Panc1 (cell line): ENCODE data around the gene HAT1. TPM values are rescaled to one million over a fixed set of nuclear protein-coding genes. Genes with fewer than 3 reads are reported as not detected.

Source experiments
- ATAC-seq: fragments of 200-7000 bp; cut with Tn5 transposase; 2 replicates; pipeline ENCODE4 v1.9.1; 2020; ENCODE audit warnings: mild to moderate bottlenecking, moderate library complexity
- BruUV-seq: library from RNA; stranded (reverse); fragments of 400-500 nt; replicated peaks from 2 replicates; lab custom pipeline; 2021; lab: Mats Ljungman, UMichigan
- CTCF ChIA-PET: fragments of 300-600 bp; sonication (Branson Sonifier 250); formaldehyde crosslinking; loops from one replicate; lab custom pipeline; 2022; ENCODE audit warnings: antibody characterized with exemption; lab: Charles Lee
- POLR2A ChIA-PET: fragments of 300-600 bp; sonication (Branson Sonifier 250); formaldehyde crosslinking; loops from one replicate; lab custom pipeline; 2022; ENCODE audit warnings: antibody characterized with exemption; lab: Charles Lee
- DNase-seq: peaks from one replicate; pipeline ENCODE4 v3.0.0-alpha.2; 2010; ENCODE audit warnings: low read depth, low spot score
- H3K27ac ChIP-seq: 2 replicates; pipeline ENCODE4 v1.5.1; 2011; ENCODE audit warnings: mild to moderate bottlenecking, low read length, inconsistent platforms
- H3K27me3 ChIP-seq: fragments of 200-500 bp; sonication (Bioruptor generic); 2 replicates; pipeline ENCODE4 v1.6.0; 2014; ENCODE audit warnings: low read length, inconsistent platforms; ENCODE audit not compliant: control insufficient read depth, insufficient read depth
- H3K36me3 ChIP-seq: fragments of 200-500 bp; sonication (Bioruptor generic); 2 replicates; pipeline ENCODE4 v1.5.1; 2014; ENCODE audit warnings: inconsistent platforms, mild to moderate bottlenecking, low read length, moderate library complexity; ENCODE audit not compliant: control insufficient read depth, insufficient read depth
- H3K4me1 ChIP-seq: 2 replicates; pipeline ENCODE4 v1.5.1; 2011; ENCODE audit warnings: inconsistent platforms, mild to moderate bottlenecking, low read length, moderate library complexity; ENCODE audit not compliant: control insufficient read depth, insufficient read depth
- H3K4me3 ChIP-seq, 2 experiments: 2 replicates each; pipeline ENCODE4 v1.5.1; 2011 to 2012; ENCODE audit warnings: low read depth in 2 of 2, low read length in 2 of 2, mild to moderate bottlenecking in 2 of 2, inconsistent platforms in 1 of 2, moderate library complexity in 1 of 2
- H3K9me3 ChIP-seq: fragments of 200-500 bp; sonication (Bioruptor generic); 2 replicates; pipeline ENCODE4 v1.5.1; 2014; ENCODE audit warnings: low read depth, mild to moderate bottlenecking, inconsistent platforms, low read length, moderate library complexity; ENCODE audit not compliant: control insufficient read depth, insufficient read depth
- CTCF ChIP-seq: fragments of 450-650 bp; IDR thresholded peaks from 2 replicates; pipeline ENCODE4 v1.5.1; 2017; ENCODE audit warnings: mild to moderate bottlenecking
- POLR2AphosphoS5 ChIP-seq: IDR thresholded peaks from 2 replicates; pipeline ENCODE4 v1.6.1; 2012; ENCODE audit warnings: mild to moderate bottlenecking, low read depth, low read length, moderate library complexity
- REST ChIP-seq, 2 experiments: IDR thresholded peaks; 2 replicates each; pipeline ENCODE4 v1.6.1; 2011 to 2012; ENCODE audit warnings: low read depth in 2 of 2, control low read depth in 1 of 2, low read length in 1 of 2, mild to moderate bottlenecking in 1 of 2, moderate library complexity in 1 of 2; ENCODE audit not compliant: insufficient read depth in 1 of 2
- SIN3A ChIP-seq: IDR thresholded peaks from 2 replicates; pipeline ENCODE4 v1.6.1; 2012; ENCODE audit warnings: low read depth, mild to moderate bottlenecking, low read length, moderate library complexity, borderline replicate concordance; ENCODE audit not compliant: insufficient read depth
- TCF7L2 ChIP-seq: IDR thresholded peaks from 2 replicates; pipeline ENCODE4 v1.6.1; 2011; ENCODE audit warnings: mild to moderate bottlenecking, low read depth, low read length, inconsistent platforms
- in situ Hi-C: cut with HindIII; loops from 2 replicates; pipeline ENCODE4 v1.10.0; 2016; ENCODE audit warnings: low sequenced_read_pairs, low pct_unique_long_range_greater_than_20kb
- intact Hi-C: fragments of 100-400 bp; cut with micrococcal nuclease; formaldehyde crosslinking; loops from one replicate; pipeline ENCODE4 v1.10.0; 2022; ENCODE audit not compliant: unreplicated experiment
- total RNA-seq: library from RNA; stranded (reverse); gene quantifications from one replicate; pipeline ENCODE4 v1.2.1, GENCODE V29; 2021; ENCODE audit not compliant: unreplicated experiment

The HAT1 gene
- total RNA-seq, 1 experiment from 2014 or later, result 74.7 TPM

GRCh38 chr2:171889808-171890207 lies 32.5 kb upstream of the HAT1 start:
- no peak overlapping the region for H3K4me3 ChIP-seq
- POLR2A ChIA-PET, result interaction anchor here (0.7 kb wide), 1 partner anchor 120 kb away, joined by 6 read pairs; no protein-coding TSS in a partner anchor
- no peaks in the 10 kb centered on the region for H3K9me3 ChIP-seq
- DNase-seq, result no peak
- H3K36me3 ChIP-seq, result no peaks in the 10 kb centered on the region; the same call in 1 of the 2 replicates
- TF ChIP-seq POLR2AphosphoS5 (no peak), REST (IDR thresholded peaks at IDR 0.05; ENCODE audit: insufficient read depth in 1 of 2, low read depth in 2 of 2, low read length in 1 of 2) (no peak), TCF7L2 (no peak), SIN3A (no peak), CTCF (no peak)
- in situ Hi-C loops, result no loop called here
- no peak for ATAC-seq
- CTCF ChIA-PET, result no interaction called here
- peaks cover 7% of the 10 kb centered on the region for H3K4me1 ChIP-seq
- H3K27me3 ChIP-seq, result no peaks in the 10 kb centered on the region
- no peak overlapping the region for H3K27ac ChIP-seq
- intact Hi-C loops, result no loop called here
- no TSS peak for BruUV-seq

GRCh38 chr2:171893196-171893823 lies 29.0 kb upstream of the HAT1 start:
- in situ Hi-C loops (no loop called here), intact Hi-C loops (no loop called here)
- ChIA-PET POLR2A (interaction anchor here (0.5 to 0.6 kb wide), 3 partner anchors 57 to 117 kb away, joined by 3 to 6 read pairs (median 5); no protein-coding TSS in a partner anchor), CTCF (no interaction called here)
- TF ChIP-seq TCF7L2 (no peak), SIN3A (no peak), CTCF (no peak), REST (IDR thresholded peaks at IDR 0.05; ENCODE audit: insufficient read depth in 1 of 2, low read depth in 2 of 2, low read length in 1 of 2) (no peak), POLR2AphosphoS5 (no peak)
- peak overlapping the region; percentile 95 to 97 for H3K4me3 ChIP-seq
- H3K27me3 ChIP-seq, result no peaks in the 10 kb centered on the region
- no peak for ATAC-seq
- TSS peak; percentile 75 for BruUV-seq
- DNase-seq, result no peak
- H3K9me3 ChIP-seq, result no peaks in the 10 kb centered on the region
- peak overlapping the region; percentile 92 for H3K27ac ChIP-seq
- H3K4me1 ChIP-seq, result peaks cover 7% of the 10 kb centered on the region
- H3K36me3 ChIP-seq, result no peaks in the 10 kb centered on the region; the same call in 1 of the 2 replicates
